Pulmonary artery endothelial cell (primary cell): ENCODE measurements around the gene CD300H. TPM values are rescaled to one million over a fixed set of nuclear protein-coding genes. Genes with fewer than 3 reads are reported as not detected.
"Not testable (repeated sequence)": the region's sequence is repeated elsewhere in the genome, so short reads cannot be mapped to it uniquely, and the experiment has no call there.

Experiments used
- DNase-seq: peaks from one replicate; pipeline ENCODE4 v3.0.0-alpha.2; 2011; ENCODE audit warnings: low read depth, low spot score
- total RNA-seq: library from RNA; depleted of rRNA; stranded (reverse); fragments of >200 nt; gene quantifications from 2 replicates; pipeline ENCODE4 v1.2.3, GENCODE V29; 2014

Gene CD300H
- total RNA-seq, 1 donor from 2014 or later, result not detected

- no peak for DNase-seq
Observed at GRCh38 chr17:74528491-74529199, 38.7 kb downstream of the CD300H start.

- DNase-seq, result no peak
Observed at GRCh38 chr17:74527756-74528155, 39.6 kb downstream of the CD300H start.

- no peak for DNase-seq
Observed at GRCh38 chr17:74527081-74527480, 40.2 kb downstream of the CD300H start.

GRCh38 chr17:74526681-74527080 is 40.6 kb downstream of the CD300H start:
- DNase-seq, result no peak

GRCh38 chr17:74525781-74526288 is 41.5 kb downstream of the CD300H start:
- no peak for DNase-seq

- no peak for DNase-seq
Observed at GRCh38 chr17:74525465-74525725, 41.9 kb downstream of the CD300H start.

GRCh38 chr17:74524653-74525464 is 42.5 kb downstream of the CD300H start:
- DNase-seq, result no peak

GRCh38 chr17:74523308-74523707 is 44.0 kb downstream of the CD300H start:
- no peak for DNase-seq

GRCh38 chr17:74522381-74523105 is 44.8 kb downstream of the CD300H start:
- no peak for DNase-seq

GRCh38 chr17:74521701-74522201 is 45.6 kb downstream of the CD300H start:
- DNase-seq, result no peak

- no peak for DNase-seq
Observed at GRCh38 chr17:74520790-74521480, 46.4 kb downstream of the CD300H start.

GRCh38 chr17:74520016-74520434 is 47.3 kb downstream of the CD300H start:
- DNase-seq, result no peak

GRCh38 chr17:74518413-74518981 is 48.8 kb downstream of the CD300H start:
- DNase-seq, result not testable (repeated sequence)

- DNase-seq, result no peak
Observed at GRCh38 chr17:74516561-74517328, 50.6 kb downstream of the CD300H start.

GRCh38 chr17:74515941-74516340 is 51.4 kb downstream of the CD300H start:
- no peak for DNase-seq

- no peak for DNase-seq
Observed at GRCh38 chr17:74514632-74515334, 52.5 kb downstream of the CD300H start.

- no peak for DNase-seq
Observed at GRCh38 chr17:74513987-74514631, 53.2 kb downstream of the CD300H start.

GRCh38 chr17:74512624-74513091 is 54.7 kb downstream of the CD300H start:
- DNase-seq, result no peak

- no peak for DNase-seq
Observed at GRCh38 chr17:74512036-74512435, 55.3 kb downstream of the CD300H start.
